ES-I3 (cell line): Measurements from ENCODE around the gene SLC7A9.
"Not testable (repeated sequence)": the region's sequence is repeated elsewhere in the genome, so short reads cannot be mapped to it uniquely, and the experiment has no call there.

Experiments used
- H3K36me3 ChIP-seq: 2 replicates; pipeline ENCODE4 v1.6.1; 2013; ENCODE audit warnings: mild to moderate bottlenecking, low read length, control low read depth, moderate library complexity; ENCODE audit not compliant: insufficient read depth
- H3K4me1 ChIP-seq: 2 replicates; pipeline ENCODE4 v1.6.1; 2013; ENCODE audit warnings: mild to moderate bottlenecking, control low read depth, low read length; ENCODE audit not compliant: insufficient read depth
- H3K9ac ChIP-seq: 2 replicates; pipeline ENCODE4 v1.6.1; 2013; ENCODE audit warnings: low read depth, mild to moderate bottlenecking, low read length, moderate library complexity
- H3K9me3 ChIP-seq: 2 replicates; pipeline ENCODE4 v1.6.1; 2013; ENCODE audit warnings: mild to moderate bottlenecking, low read length, moderate library complexity; ENCODE audit not compliant: control insufficient read depth, insufficient read depth

Gene SLC7A9

DNA sequence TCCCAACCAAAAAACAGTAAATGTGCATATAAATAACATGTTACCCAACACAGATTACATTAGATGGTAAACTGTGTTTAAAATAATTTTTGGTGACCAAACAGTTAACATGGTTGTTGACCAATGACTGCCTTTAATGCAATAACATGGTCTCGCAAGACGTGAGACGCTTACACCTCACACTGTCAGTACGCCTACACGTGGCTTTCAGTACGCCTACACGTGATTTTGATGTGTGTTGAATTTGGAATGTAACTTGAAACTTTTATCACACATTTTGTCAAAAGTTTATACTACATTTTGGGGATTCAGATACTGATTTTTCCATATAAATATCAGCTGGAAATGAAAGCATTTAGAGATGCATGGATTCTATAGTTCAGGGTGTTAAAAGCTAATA, 32.0 kb downstream of the SLC7A9 start:
- Histone ChIP-seq H3K9ac (no peak overlapping the region), H3K36me3 (no peaks in the 10 kb centered on the region), H3K9me3 (no peaks in the 10 kb centered on the region), H3K4me1 (no peaks in the 10 kb centered on the region)

DNA sequence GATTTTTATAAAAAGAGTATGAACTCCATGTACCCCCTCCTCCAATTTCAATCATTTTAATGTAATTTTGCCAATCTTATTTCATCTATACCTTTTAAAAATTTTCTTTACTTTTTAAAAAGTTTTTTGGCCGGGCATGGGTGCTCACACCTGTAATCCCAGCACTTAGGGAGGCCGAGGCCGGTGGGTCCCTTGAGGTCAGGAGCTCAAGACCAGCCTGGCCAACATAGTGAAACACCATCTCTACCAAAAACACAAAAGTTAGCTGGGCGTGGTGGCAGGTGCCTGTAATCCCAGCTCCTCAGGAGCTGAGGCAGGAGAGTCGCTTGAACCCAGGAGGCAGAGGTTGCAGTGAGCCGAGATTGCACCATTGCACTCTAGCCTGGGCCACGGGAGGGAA, 36.2 kb downstream of the SLC7A9 start:
- not testable (repeated sequence) for H3K36me3 ChIP-seq, H3K9me3 ChIP-seq, H3K9ac ChIP-seq, H3K4me1 ChIP-seq

DNA sequence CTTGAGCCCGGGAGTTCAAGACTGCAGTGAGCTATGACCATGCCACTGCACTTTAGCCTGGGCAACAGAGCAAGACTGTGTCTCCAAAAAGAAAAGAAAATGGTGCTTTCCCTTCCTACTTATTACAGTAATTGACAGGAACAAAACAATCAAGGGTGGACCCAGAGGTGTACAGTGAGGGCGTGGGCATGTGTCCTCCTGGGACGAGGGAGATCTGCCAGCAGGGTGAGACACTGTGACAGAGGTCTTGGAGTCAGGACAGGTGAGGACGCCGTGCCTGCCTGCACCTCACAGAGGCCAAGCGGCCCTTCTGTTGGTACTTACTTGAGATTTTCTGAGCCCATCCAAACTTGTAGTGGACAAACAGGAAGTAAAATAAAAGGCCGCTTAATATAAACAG, 36.7 kb downstream of the SLC7A9 start:
- H3K4me1 ChIP-seq, H3K9me3 ChIP-seq, H3K9ac ChIP-seq, H3K36me3 ChIP-seq: not testable (repeated sequence)

DNA sequence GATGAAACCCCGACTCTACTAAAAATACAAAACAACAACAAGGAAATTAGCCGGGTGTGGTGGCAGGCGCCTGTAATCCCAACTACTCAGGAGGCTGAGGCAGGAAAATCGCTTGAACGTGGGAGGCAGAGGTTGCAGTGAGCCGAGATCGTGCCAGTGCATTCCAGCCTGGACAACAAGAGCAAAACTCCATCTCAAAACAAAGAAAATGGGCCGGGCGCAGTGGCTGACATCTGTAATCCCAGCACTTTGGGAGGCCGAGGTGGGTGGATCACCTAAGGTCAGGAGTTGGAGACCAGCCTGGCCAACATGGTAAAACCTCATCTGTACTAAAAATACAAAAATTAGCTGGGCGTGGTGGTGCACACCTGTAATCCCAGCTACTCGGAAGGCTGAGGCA, 37.5 kb downstream of the SLC7A9 start:
- not testable (repeated sequence) for H3K9me3 ChIP-seq, H3K36me3 ChIP-seq, H3K9ac ChIP-seq

DNA sequence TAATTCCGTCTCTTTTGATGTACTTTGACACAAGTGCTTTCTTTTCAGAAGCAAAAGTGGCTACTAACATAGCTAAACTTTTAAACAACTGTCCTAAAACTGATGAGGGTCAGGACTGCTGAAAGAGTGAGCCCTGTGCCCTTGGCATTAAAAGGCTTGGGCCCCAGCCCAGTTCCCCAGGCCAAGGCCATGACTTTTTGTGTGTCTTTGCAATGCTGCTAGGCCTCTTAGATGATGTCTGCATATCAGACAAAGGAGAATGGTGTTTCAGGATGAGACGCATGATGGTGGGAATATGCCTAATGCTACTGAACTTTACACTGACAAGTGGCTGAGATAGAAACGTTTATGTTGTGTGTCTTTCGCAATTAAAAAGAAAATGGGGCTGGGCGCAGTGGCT, 38.0 kb downstream of the SLC7A9 start:
- Histone ChIP-seq H3K4me1 (0 out of 2 replicates have a peak, but pooled peaks cover 4% of the 10 kb centered on the region), H3K36me3 (no peaks in the 10 kb centered on the region), H3K9ac (no peak overlapping the region), H3K9me3 (no peaks in the 10 kb centered on the region)

More for the DNA sequence above, 37.5 kb downstream of the SLC7A9 start:
- not testable (repeated sequence) for H3K4me1 ChIP-seq

DNA sequence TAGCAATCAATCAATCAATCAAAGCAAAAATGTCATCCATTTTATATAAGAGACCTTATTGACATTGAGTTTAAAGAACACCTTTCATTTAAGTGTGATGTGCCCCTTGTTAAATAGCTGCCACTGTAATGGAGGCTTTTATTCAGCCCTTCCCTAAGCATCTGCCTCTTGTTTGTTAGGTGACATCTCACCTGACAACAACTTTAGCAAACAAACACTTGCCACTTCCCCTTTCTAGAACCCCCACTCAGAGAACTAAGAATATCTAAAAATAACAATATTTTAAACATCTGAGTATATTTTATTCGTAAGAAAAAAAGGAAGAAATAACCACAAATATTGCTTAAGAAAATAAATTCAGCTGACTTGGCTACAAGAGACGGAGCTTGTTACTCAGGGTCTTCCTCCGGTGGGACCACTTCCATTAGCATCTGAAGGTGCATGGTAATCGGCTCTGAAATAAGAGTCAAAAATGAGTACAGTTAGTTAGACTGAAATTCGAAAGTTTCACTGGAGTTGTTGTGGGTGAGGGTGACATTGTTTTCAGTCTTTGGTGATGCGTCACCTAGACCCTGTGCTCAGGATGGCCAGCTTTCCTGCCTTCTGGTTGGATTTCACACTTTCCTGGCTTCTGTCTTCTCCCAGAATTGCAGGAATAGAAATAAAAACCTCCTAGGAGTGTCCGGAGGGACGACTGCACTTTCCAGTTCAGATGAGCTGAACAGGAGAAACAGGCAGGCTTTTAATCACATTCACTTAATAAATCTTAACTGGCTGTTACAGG, 39.1 kb downstream of the SLC7A9 start:
- no peaks in the 10 kb centered on the region for H3K9me3 ChIP-seq
- no peak overlapping the region for H3K9ac ChIP-seq
- H3K4me1 ChIP-seq, result 0 out of 2 replicates have a peak, but pooled peaks cover 4% of the 10 kb centered on the region
- no peaks in the 10 kb centered on the region for H3K36me3 ChIP-seq

DNA sequence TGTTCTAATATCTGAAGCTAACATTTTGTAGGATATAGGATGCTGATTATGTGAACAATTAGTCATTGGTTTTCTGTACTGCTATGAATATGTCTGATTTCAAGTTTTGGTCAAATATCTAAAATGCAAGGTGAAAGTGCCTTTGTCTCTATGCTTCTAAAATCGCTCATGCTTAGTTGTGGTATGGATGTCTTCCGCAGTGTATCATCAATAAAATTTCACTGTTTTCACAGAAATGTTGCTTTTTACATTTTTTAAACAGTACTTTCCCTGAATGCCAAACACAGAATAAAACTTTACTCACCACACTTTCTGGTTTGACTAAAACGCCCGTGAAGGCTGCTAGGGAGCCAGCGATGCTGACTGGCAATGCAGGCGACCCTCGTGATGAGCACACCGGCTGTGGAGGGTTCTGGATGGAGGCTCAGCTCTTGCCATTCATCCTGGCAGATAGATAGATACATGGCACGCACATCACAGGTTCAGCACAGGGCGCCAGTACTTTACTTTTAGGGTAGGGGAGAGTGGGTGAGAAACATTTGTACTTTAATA, 40.1 kb downstream of the SLC7A9 start:
- no peaks in the 10 kb centered on the region for H3K9me3 ChIP-seq
- H3K36me3 ChIP-seq, result no peaks in the 10 kb centered on the region
- no peak overlapping the region for H3K9ac ChIP-seq
- H3K4me1 ChIP-seq, result peaks cover 12% of the 10 kb centered on the region; the same call in 1 of the 2 replicates

DNA sequence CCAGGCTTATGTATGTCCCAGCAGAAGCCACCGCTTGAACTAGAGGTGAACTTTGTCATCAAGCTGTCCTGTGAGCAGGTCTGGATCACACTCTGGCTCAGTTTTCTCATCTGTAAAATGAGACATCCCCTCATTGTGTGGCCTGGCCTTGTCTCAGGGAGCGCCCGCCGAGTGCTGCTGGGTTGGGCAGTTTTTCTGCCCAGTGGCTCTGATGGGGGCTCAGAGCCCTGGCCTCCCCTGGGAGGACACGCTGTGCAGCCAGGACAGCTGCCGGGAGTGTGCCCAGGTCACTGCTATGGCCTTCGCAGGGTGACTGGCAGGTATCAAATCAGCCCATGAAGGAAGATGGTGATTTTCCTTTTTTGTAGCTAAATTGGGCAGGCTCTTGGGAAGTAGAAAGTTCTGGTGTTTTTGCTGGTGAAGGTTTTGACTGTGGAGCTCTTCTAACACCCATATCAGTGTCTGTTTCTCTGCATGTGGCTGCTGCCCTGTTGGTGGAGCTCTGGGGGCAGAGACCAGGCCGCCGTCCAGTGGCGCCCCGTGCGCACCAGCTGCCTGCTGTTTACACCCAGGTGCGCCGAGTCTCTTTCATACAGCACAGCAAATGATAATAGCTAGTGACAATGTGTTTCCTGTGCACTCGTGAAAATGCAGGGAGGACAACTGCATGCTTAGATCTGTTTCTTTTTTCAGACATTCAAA, 40.8 kb downstream of the SLC7A9 start:
- H3K9ac ChIP-seq, result no peak overlapping the region
- no peaks in the 10 kb centered on the region for H3K9me3 ChIP-seq
- no peaks in the 10 kb centered on the region for H3K36me3 ChIP-seq
- peaks cover 13% of the 10 kb centered on the region; the same call in 1 of the 2 replicates for H3K4me1 ChIP-seq

DNA sequence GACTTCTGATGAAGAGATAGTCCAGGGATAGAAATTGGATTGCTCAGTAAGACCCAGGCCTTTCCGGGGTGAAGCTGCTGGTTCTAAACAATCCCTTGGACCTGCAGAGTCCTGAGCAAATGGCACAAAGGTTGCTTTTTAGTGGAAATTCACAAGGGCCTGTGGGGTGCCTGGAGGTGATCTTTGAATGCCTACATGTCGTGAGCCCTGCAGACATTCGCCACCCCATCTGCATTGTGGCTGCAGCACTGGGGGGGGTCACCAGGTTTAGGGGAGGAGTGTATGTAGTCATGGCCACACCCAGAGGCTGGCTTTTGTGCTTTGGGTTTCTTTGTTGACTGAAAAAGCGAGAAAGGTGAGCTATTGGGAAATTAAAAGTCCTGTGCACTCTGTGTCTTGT, 41.4 kb downstream of the SLC7A9 start:
- Histone ChIP-seq H3K4me1 (peaks cover 13% of the 10 kb centered on the region; the same call in 1 of the 2 replicates), H3K9ac (no peak overlapping the region), H3K36me3 (no peaks in the 10 kb centered on the region), H3K9me3 (no peaks in the 10 kb centered on the region)

DNA sequence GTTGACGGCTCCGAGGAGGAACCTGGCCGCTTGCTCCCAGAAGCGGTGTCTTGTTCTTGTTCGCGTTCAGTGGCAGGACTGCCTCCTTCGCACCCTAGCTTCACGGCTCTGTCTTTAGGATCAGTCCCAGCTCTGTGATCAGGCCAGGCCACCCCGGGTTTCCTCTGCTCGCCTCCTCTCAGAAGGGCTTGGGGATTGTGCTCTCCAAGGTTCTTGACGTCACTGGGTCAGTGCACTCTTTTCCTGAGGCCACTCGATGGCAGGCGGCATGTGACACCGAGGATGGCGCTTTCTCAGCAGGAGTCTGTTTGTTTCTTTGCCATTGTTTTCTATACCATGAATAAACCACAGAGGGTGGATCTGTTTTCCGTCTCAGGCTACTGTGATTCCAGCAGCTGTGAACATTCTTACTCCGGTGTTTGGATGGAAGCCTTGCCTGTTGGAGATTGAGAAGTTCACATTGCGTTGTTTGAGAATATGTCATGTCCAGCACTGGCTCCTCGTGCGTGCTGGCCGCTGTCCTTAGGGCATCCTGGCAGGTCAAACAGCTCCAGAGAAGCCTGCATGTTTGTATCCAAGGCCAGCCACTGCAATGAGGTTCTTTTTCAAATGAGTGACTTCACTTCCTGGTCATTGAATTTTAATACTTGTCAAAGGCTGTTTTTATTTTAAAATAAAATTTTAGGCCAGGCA, 44.5 kb downstream of the SLC7A9 start:
- H3K36me3 ChIP-seq, result no peaks in the 10 kb centered on the region
- peaks cover 13% of the 10 kb centered on the region; the same call in 1 of the 2 replicates for H3K4me1 ChIP-seq
- no peaks in the 10 kb centered on the region for H3K9me3 ChIP-seq
- H3K9ac ChIP-seq, result no peak overlapping the region

DNA sequence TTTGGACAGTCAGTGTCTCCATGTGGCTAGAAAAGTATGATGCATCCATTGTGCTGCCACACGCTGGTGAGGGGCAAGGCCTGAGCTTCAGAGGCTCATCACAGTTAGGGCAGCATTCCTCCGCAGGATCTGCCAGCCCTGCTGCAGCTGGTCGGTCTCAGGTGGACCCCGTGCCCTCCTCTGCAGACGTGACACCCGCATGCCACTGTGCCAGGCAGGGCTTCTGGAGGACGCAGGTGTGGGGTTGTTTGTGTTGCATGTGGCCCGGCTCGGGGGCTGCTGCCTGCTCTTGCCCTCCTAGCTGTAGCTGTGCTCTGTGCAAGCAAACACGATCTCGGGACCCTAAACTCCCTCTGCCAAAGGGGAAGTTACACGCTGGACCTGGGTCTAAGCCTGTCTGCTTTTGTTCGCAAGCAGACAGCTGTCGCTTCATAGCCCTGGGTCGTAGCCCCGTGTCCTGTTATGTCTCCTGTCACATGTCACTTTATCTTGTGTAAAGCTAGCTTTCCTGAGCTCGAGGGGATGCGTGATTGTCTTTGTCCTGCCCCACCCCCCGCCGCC, 45.3 kb downstream of the SLC7A9 start:
- Histone ChIP-seq H3K4me1 (peaks cover 13% of the 10 kb centered on the region; the same call in 1 of the 2 replicates), H3K36me3 (no peaks in the 10 kb centered on the region), H3K9ac (no peak overlapping the region), H3K9me3 (no peaks in the 10 kb centered on the region)

DNA sequence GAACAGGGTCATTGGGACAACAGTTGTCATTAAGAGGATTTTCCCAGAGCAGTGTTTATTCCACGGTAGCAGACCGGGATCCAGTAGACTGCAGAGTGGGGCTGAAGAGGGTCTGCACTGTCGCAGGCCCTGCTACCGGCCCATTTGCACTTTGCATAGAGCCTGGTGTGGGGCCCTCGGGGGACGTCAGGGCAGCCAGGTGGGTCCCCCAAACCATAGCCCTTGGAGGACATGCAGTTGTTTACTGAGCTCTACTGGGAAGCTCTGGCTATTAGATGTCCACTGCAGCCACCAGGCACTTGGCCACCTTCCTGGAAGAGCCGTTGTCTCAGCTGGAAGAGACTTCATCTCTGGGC, 45.8 kb downstream of the SLC7A9 start:
- H3K4me1 ChIP-seq, result peaks cover 13% of the 10 kb centered on the region; the same call in 1 of the 2 replicates
- no peak overlapping the region for H3K9ac ChIP-seq
- no peaks in the 10 kb centered on the region for H3K9me3 ChIP-seq
- no peaks in the 10 kb centered on the region for H3K36me3 ChIP-seq

DNA sequence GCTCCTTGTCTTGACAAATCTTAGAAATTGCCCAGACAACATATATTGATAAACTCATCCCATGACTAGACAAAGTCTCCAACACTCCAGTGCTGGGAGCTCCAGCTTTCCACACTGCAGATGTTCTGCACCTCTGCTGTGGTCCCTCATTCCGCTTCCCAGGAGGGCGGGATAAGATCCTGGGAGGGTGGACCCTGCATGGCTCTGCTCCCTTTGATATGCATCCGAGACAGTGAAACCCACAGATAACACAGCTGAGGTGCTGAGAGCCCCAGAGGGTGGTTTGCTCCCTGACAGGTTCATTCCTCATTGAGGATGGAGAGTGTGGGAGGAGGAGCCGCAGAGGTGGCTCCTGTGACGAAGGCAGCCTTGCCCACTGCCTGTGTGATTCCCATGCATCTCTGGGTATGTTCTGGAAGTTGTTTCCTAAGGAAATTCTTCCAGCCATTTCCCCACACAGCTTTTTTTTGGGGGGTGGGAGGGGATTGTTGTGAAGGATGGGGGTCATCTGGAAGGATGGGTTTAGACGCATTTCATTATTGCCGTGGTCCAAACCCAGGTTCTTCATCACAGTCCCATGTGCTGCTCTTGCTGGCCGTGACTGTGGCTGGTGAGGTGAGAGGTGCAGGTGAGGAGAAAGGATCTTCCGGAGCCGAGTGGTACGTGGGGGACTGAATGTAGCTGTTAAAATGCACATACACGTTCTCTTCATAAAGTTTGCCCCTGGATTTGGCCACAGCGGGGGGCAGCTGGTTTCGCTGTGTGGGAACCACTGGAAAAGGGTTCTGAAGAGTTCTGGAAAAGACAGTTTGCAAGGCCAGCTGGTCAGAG, 46.4 kb downstream of the SLC7A9 start:
- no peak overlapping the region for H3K9ac ChIP-seq
- H3K4me1 ChIP-seq, result peaks cover 9% of the 10 kb centered on the region; the same call in 1 of the 2 replicates
- H3K9me3 ChIP-seq, result no peaks in the 10 kb centered on the region
- H3K36me3 ChIP-seq, result no peaks in the 10 kb centered on the region
